Mesendoderm (in vitro differentiated cells): ENCODE measurements around the gene OGFOD1.

ENCODE experiments used
- DNase-seq: peaks from one replicate; pipeline ENCODE4 v3.0.0; 2013
- H2AK5ac ChIP-seq: 2 replicates; pipeline ENCODE4 v1.6.1; 2013; ENCODE audit warnings: low read length, inconsistent platforms
- H2BK120ac ChIP-seq: 2 replicates; pipeline ENCODE4 v1.6.1; 2013; ENCODE audit warnings: low read depth, mild to moderate bottlenecking, low read length, moderate library complexity, mixed read lengths
- H2BK15ac ChIP-seq: replicated peaks from 2 replicates; pipeline ENCODE4 v1.6.1; 2013; ENCODE audit warnings: low read depth, mild to moderate bottlenecking, moderate library complexity
- H2BK5ac ChIP-seq: 2 replicates; pipeline ENCODE4 v1.6.1; 2013; ENCODE audit warnings: low read length, inconsistent platforms
- H3K18ac ChIP-seq: 2 replicates; pipeline ENCODE4 v1.6.1; 2013; ENCODE audit warnings: mild to moderate bottlenecking, low read length, mixed read lengths
- H3K23ac ChIP-seq: one replicate; pipeline ENCODE4 v1.6.1; 2013; ENCODE audit warnings: low read length
- H3K27ac ChIP-seq: 2 replicates; pipeline ENCODE4 v1.5.1; 2013; ENCODE audit warnings: low read depth, mild to moderate bottlenecking, inconsistent platforms, low read length, moderate library complexity
- H3K27me3 ChIP-seq: 2 replicates; pipeline ENCODE4 v1.6.1; 2013; ENCODE audit warnings: low read length, control low read depth, mild to moderate bottlenecking, inconsistent platforms; ENCODE audit not compliant: insufficient read depth, poor library complexity
- H3K36me3 ChIP-seq: 2 replicates; pipeline ENCODE4 v1.6.1; 2013; ENCODE audit warnings: low read length, inconsistent platforms; ENCODE audit not compliant: control insufficient read depth, insufficient read depth
- H3K4ac ChIP-seq: one replicate; pipeline ENCODE4 v1.6.1; 2013; ENCODE audit warnings: low read depth, mild to moderate bottlenecking, low read length, moderate library complexity
- H3K4me1 ChIP-seq: 2 replicates; pipeline ENCODE4 v1.6.1; 2013; ENCODE audit warnings: low read depth, low read length, inconsistent platforms; ENCODE audit not compliant: control insufficient read depth
- H3K4me2 ChIP-seq: 2 replicates; pipeline ENCODE4 v1.6.1; 2013; ENCODE audit warnings: low read length
- H3K4me3 ChIP-seq: 2 replicates; pipeline ENCODE4 v1.5.1; 2013; ENCODE audit warnings: mild to moderate bottlenecking, low read length
- H3K56ac ChIP-seq: one replicate; pipeline ENCODE4 v1.6.1; 2013; ENCODE audit warnings: low read length
- H3K79me1 ChIP-seq: 2 replicates; pipeline ENCODE4 v1.6.1; 2013; ENCODE audit warnings: low read length, inconsistent platforms
- H3K79me2 ChIP-seq: 2 replicates; pipeline ENCODE4 v1.6.1; 2013; ENCODE audit warnings: mild to moderate bottlenecking, low read length; ENCODE audit not compliant: control insufficient read depth, insufficient read depth
- H3K9ac ChIP-seq: 2 replicates; pipeline ENCODE4 v1.6.1; 2013; ENCODE audit warnings: low read length, inconsistent platforms
- H4K5ac ChIP-seq: one replicate; pipeline ENCODE4 v1.6.1; 2013; ENCODE audit warnings: low read length
- H4K8ac ChIP-seq: one replicate; pipeline ENCODE4 v1.6.1; 2013; ENCODE audit warnings: low read depth, mild to moderate bottlenecking, control low read depth, low read length, moderate library complexity
- WGBS: extraction: QIAGEN DNeasy Blood & Tissue Kit; methylation state at CpG from one replicate; pipeline ENCODE4 v1.1.7; 2013; ENCODE audit warnings: low lambda C conversion rate, missing lambda C conversion rate; ENCODE audit not compliant: insufficient coverage; ENCODE audit errors: extremely low coverage; 5-methylcytosine and 5-hydroxymethylcytosine counted together

Gene OGFOD1

DNA sequence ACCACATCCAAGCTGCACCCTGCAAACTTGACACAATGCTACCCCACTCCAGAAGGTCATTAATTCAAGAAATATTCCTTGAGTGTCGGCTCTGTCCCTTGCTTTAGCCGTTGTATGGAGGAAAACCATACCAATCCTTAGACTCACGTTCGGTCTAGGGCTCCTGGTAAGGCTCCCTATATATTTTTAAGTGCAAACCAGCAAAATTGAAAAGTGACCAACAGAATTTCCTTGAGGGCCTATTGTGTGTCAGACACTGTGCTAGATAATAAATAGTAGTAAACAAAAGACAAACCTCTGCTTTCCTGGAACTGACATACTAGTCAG, 68.9 kb downstream of the OGFOD1 start:
- DNase-seq = no peak
- H3K27ac ChIP-seq = no peak overlapping the region

GRCh38 chr16:56525236-56525635, 73.9 kb downstream of the OGFOD1 start:
- Histone ChIP-seq H3K27me3 (no peaks in the 10 kb centered on the region), H4K8ac (no peak overlapping the region), H3K4me1 (no peaks in the 10 kb centered on the region), H3K23ac (no peak overlapping the region), H2BK15ac (no peak overlapping the region), H2AK5ac (no peak overlapping the region), H3K27ac (no peak overlapping the region), H3K79me2 (no peaks in the 10 kb centered on the region), H2BK5ac (no peak overlapping the region), H3K4me3 (no peak overlapping the region), H4K5ac (no peak overlapping the region), H3K36me3 (no peaks in the 10 kb centered on the region), H3K4ac (no peak overlapping the region), H3K56ac (no peak overlapping the region), H3K9ac (no peak overlapping the region), H3K4me2 (no peak overlapping the region), H3K18ac (no peak overlapping the region), H3K79me1 (no peaks in the 10 kb centered on the region), H2BK120ac (no peak overlapping the region)
- WGBS = no CpG with 5 or more reads among the region's 9 CpGs
- no peak for DNase-seq

More for the DNA sequence above, 68.9 kb downstream of the OGFOD1 start:
- peak overlapping the region; percentile 74 for H3K4me2 ChIP-seq
- no peaks in the 10 kb centered on the region for H3K27me3 ChIP-seq
- H3K9ac ChIP-seq = peak overlapping the region; percentile 76
- no peaks in the 10 kb centered on the region for H3K79me1 ChIP-seq
- H3K4ac ChIP-seq = no peak overlapping the region
- no CpG with 5 or more reads among the region's 4 CpGs for WGBS
- no peak overlapping the region for H3K4me3 ChIP-seq
- H2BK15ac ChIP-seq = no peak overlapping the region
- no peaks in the 10 kb centered on the region for H3K4me1 ChIP-seq
- H3K23ac ChIP-seq = no peak overlapping the region
- no peak overlapping the region for H4K5ac ChIP-seq
- H3K36me3 ChIP-seq = no peaks in the 10 kb centered on the region
- H2AK5ac ChIP-seq = no peak overlapping the region
- H3K18ac ChIP-seq = no peak overlapping the region
- no peak overlapping the region for H4K8ac ChIP-seq
- no peaks in the 10 kb centered on the region for H3K79me2 ChIP-seq
- H3K56ac ChIP-seq = peak overlapping the region; percentile 84
- H2BK5ac ChIP-seq = no peak overlapping the region
- no peak overlapping the region for H2BK120ac ChIP-seq
